H9 (cell line): Measurements from ENCODE around the gene COA7. TPM values are rescaled to one million over a fixed set of nuclear protein-coding genes. Genes with fewer than 3 reads are reported as not detected.
"Not testable (repeated sequence)": the region's sequence is repeated elsewhere in the genome, so short reads cannot be mapped to it uniquely, and the experiment has no call there.

Source experiments
- DNase-seq: peaks from one replicate; pipeline ENCODE4 v3.0.0-alpha.2; 2017
- H2AFZ ChIP-seq: one replicate; pipeline ENCODE4 v1.6.1; 2013; ENCODE audit warnings: mild to moderate bottlenecking, low read length, control low read depth, moderate library complexity
- H2AK5ac ChIP-seq: 2 replicates; pipeline ENCODE4 v1.6.1; 2013; ENCODE audit warnings: low read length, control low read depth, mixed read lengths; ENCODE audit not compliant: insufficient read length
- H2BK120ac ChIP-seq: one replicate; pipeline ENCODE4 v1.6.1; 2013; ENCODE audit warnings: low read depth, mild to moderate bottlenecking, low read length, control low read depth, inconsistent platforms; ENCODE audit not compliant: poor library complexity, severe bottlenecking
- H2BK12ac ChIP-seq: 2 replicates; pipeline ENCODE4 v1.6.1; 2013; ENCODE audit warnings: low read length, control low read depth, mixed read lengths, low read depth; ENCODE audit not compliant: insufficient read length
- H2BK15ac ChIP-seq: 2 replicates; pipeline ENCODE4 v1.6.1; 2013; ENCODE audit warnings: low read depth, low read length, control low read depth
- H2BK20ac ChIP-seq: one replicate; pipeline ENCODE4 v1.6.1; 2013; ENCODE audit warnings: low read depth, mild to moderate bottlenecking, low read length, control low read depth, inconsistent platforms; ENCODE audit not compliant: poor library complexity, severe bottlenecking
- H2BK5ac ChIP-seq: 2 replicates; pipeline ENCODE4 v1.6.1; 2013; ENCODE audit warnings: low read length, control low read depth, mixed read lengths; ENCODE audit not compliant: insufficient read length
- H3K14ac ChIP-seq: 2 replicates; pipeline ENCODE4 v1.6.1; 2013; ENCODE audit warnings: low read length, control low read depth; ENCODE audit not compliant: insufficient read depth
- H3K18ac ChIP-seq: 2 replicates; pipeline ENCODE4 v1.6.1; 2013; ENCODE audit warnings: low read depth, mild to moderate bottlenecking, mixed read lengths, low read length, control low read depth; ENCODE audit not compliant: insufficient read length
- H3K23ac ChIP-seq: 2 replicates; pipeline ENCODE4 v1.6.1; 2013; ENCODE audit warnings: low read length, control low read depth, mixed read lengths, low read depth; ENCODE audit not compliant: insufficient read length
- H3K23me2 ChIP-seq: 2 replicates; pipeline ENCODE4 v1.6.1; 2013; ENCODE audit warnings: low read depth, mild to moderate bottlenecking, mixed read lengths, low read length, control low read depth; ENCODE audit not compliant: insufficient read length, poor library complexity, severe bottlenecking
- H3K27ac ChIP-seq: 2 replicates; pipeline ENCODE4 v1.5.1; 2013; ENCODE audit warnings: low read length, control low read depth, mixed read lengths, low read depth; ENCODE audit not compliant: insufficient read length
- H3K27me3 ChIP-seq: 2 replicates; pipeline ENCODE4 v1.6.1; 2013; ENCODE audit warnings: low read length, control low read depth, inconsistent platforms; ENCODE audit not compliant: insufficient read depth
- H3K4ac ChIP-seq: 2 replicates; pipeline ENCODE4 v1.6.1; 2013; ENCODE audit warnings: low read depth, mild to moderate bottlenecking, control low read depth, inconsistent platforms, low read length, moderate library complexity
- H3K4me1 ChIP-seq: 2 replicates; pipeline ENCODE4 v1.6.1; 2013; ENCODE audit warnings: low read length, control low read depth, inconsistent platforms; ENCODE audit not compliant: insufficient read depth
- H3K4me2 ChIP-seq: 2 replicates; pipeline ENCODE4 v1.6.1; 2013; ENCODE audit warnings: low read length, control low read depth, mixed read lengths; ENCODE audit not compliant: insufficient read length, insufficient read depth
- H3K56ac ChIP-seq: 2 replicates; pipeline ENCODE4 v1.6.1; 2013; ENCODE audit warnings: low read depth, mild to moderate bottlenecking, mixed read lengths, low read length, control low read depth; ENCODE audit not compliant: insufficient read length
- H3K79me1 ChIP-seq: 2 replicates; pipeline ENCODE4 v1.6.1; 2013; ENCODE audit warnings: low read depth, mild to moderate bottlenecking, moderate library complexity, low read length, control low read depth, inconsistent platforms; ENCODE audit not compliant: insufficient read depth, poor library complexity, severe bottlenecking
- H3K79me2 ChIP-seq: 2 replicates; pipeline ENCODE4 v1.6.1; 2013; ENCODE audit warnings: low read length, control low read depth, inconsistent platforms; ENCODE audit not compliant: insufficient read depth
- H3K9ac ChIP-seq: 2 replicates; pipeline ENCODE4 v1.6.1; 2013; ENCODE audit warnings: low read length, control low read depth, mixed read lengths; ENCODE audit not compliant: insufficient read length; ENCODE audit errors: extremely low read depth
- H3K9me3 ChIP-seq: one replicate; pipeline ENCODE4 v1.6.1; 2013; ENCODE audit warnings: low read depth, low read length, inconsistent platforms; ENCODE audit not compliant: control insufficient read depth
- H3T11ph ChIP-seq: one replicate; pipeline ENCODE4 v1.6.1; 2013; ENCODE audit warnings: mild to moderate bottlenecking, low read length, control low read depth, inconsistent platforms
- H4K20me1 ChIP-seq: one replicate; pipeline ENCODE4 v1.6.1; 2013; ENCODE audit not compliant: control insufficient read depth, insufficient read length, insufficient read depth
- H4K5ac ChIP-seq: 2 replicates; pipeline ENCODE4 v1.6.1; 2013; ENCODE audit warnings: low read depth, mild to moderate bottlenecking, mixed read lengths, low read length, control low read depth; ENCODE audit not compliant: insufficient read length
- H4K8ac ChIP-seq: replicated peaks from 2 replicates; pipeline ENCODE4 v1.6.1; 2013; ENCODE audit warnings: low read length, control low read depth, mixed read lengths, low read depth; ENCODE audit not compliant: insufficient read length
- H4K91ac ChIP-seq: 2 replicates; pipeline ENCODE4 v1.6.1; 2013; ENCODE audit warnings: low read depth, mild to moderate bottlenecking, moderate library complexity, mixed read lengths, low read length, control low read depth; ENCODE audit not compliant: insufficient read length
- H3K27ac Mint-ChIP-seq, 3 experiments: 2 replicates in 2 of 3; 3 replicates in 1 of 3; pipeline ENCODE4 v1.8.0; 2020 to 2021; ENCODE audit warnings: mixed read lengths in 3 of 3, mild to moderate bottlenecking in 1 of 3, moderate library complexity in 1 of 3
- H3K27me3 Mint-ChIP-seq: 2 replicates; pipeline ENCODE4 v1.8.0; 2021; ENCODE audit warnings: low read depth, mild to moderate bottlenecking, moderate library complexity, mixed read lengths
- H3K36me3 Mint-ChIP-seq, 3 experiments: 2 replicates in 2 of 3; 3 replicates in 1 of 3; pipeline ENCODE4 v1.8.0; 2020 to 2021; ENCODE audit warnings: low read depth in 3 of 3, mixed read lengths in 3 of 3; ENCODE audit not compliant: insufficient read depth in 1 of 3
- H3K4me1 Mint-ChIP-seq, 2 experiments: 2 replicates each; pipeline ENCODE4 v1.8.0; 2020; ENCODE audit warnings: mixed read lengths in 2 of 2
- H3K4me3 Mint-ChIP-seq, 2 experiments: 2 replicates in 1 of 2; 3 replicates in 1 of 2; pipeline ENCODE4 v1.8.0; 2020 to 2021; ENCODE audit warnings: mild to moderate bottlenecking in 2 of 2, mixed read lengths in 2 of 2, moderate library complexity in 1 of 2
- H3K9me3 Mint-ChIP-seq, 2 experiments: 2 replicates in 1 of 2; 3 replicates in 1 of 2; pipeline ENCODE4 v1.8.0; 2020; ENCODE audit warnings: mild to moderate bottlenecking in 2 of 2, mixed read lengths in 2 of 2, moderate library complexity in 1 of 2
- WGBS: extraction: QIAGEN DNeasy Blood & Tissue Kit; methylation state at CpG from one replicate; pipeline ENCODE4 v1.1.7; 2013; ENCODE audit warnings: missing lambda C conversion rate, low lambda C conversion rate, mixed read lengths; ENCODE audit not compliant: insufficient read length; ENCODE audit errors: extremely low coverage; 5-methylcytosine and 5-hydroxymethylcytosine counted together
- total RNA-seq: library from RNA; stranded (reverse); gene quantifications from 2 replicates; pipeline ENCODE4 v1.2.1, GENCODE V29; 2021
- TF ChIP-seq, protein P1 (sequence below): fragments of 200-600 bp; sonication (generic); conservative IDR thresholded peaks from 3 replicates; pipeline ENCODE4 v1.8.0; 2021; ENCODE audit warnings: antibody characterized with exemption, mild to moderate bottlenecking

COA7 gene
- total RNA-seq, 1 experiment from 2014 or later: 69.1 TPM

DNA sequence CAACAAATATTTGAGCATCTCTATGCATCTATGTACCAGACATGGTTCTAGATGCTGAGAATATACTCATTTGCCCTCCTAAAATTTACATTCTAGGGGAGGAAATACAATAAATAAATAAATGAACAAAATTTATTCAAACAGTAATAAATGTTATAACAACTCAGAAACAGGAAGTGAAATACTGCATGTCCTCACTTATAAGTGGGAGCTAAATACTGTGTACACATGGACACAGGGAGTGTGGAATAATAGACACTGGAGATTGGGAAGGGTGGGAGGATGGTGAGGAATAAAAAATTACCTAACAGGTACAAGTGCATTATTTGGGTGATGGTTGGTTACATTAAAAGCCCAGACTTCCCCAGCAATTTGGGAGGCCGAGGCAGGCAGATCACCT, 4.3 kb downstream of the COA7 start:
- Histone ChIP-seq H2BK20ac (no peak overlapping the region), H3T11ph (no peak overlapping the region), H3K27ac (no peak overlapping the region), H3K79me2 (peaks cover 15% of the 10 kb centered on the region; the same call in 1 of the 2 replicates), H2BK12ac (no peak overlapping the region), H3K18ac (no peak overlapping the region), H3K23me2 (peaks cover 9% of the 10 kb centered on the region), H3K56ac (no peak overlapping the region), H2BK5ac (no peak overlapping the region), H2BK120ac (no peak overlapping the region), H2AFZ (no peak overlapping the region), H2BK15ac (no peak overlapping the region), H4K91ac (no peak overlapping the region), H3K4me1 (no peaks in the 10 kb centered on the region), H3K27me3 (no peaks in the 10 kb centered on the region), H3K79me1 (peaks cover 5% of the 10 kb centered on the region), H4K20me1 (no peaks in the 10 kb centered on the region), H3K9me3 (no peaks in the 10 kb centered on the region), H3K23ac (no peak overlapping the region), H3K14ac (no peak overlapping the region), H2AK5ac (no peak overlapping the region), H4K5ac (no peak overlapping the region), H3K4me2 (no peak overlapping the region), H3K4ac (no peak overlapping the region), H4K8ac (no peak overlapping the region), H3K9ac (no peak overlapping the region)
- Mint-ChIP-seq H3K36me3 (peaks cover 22 to 64% (median 60%) of the 10 kb centered on the region in 3 experiments), H3K9me3 (no peaks in the 10 kb centered on the region), H3K27ac (no peak overlapping the region), H3K4me1 (peaks cover 12 to 14% of the 10 kb centered on the region in 2 experiments), H3K4me3 (no peak overlapping the region; a peak in 1 of 5 replicates), H3K27me3 (peaks cover 3% of the 10 kb centered on the region; the same call in 1 of the 2 replicates)
- TF ChIP-seq, protein P1, sequence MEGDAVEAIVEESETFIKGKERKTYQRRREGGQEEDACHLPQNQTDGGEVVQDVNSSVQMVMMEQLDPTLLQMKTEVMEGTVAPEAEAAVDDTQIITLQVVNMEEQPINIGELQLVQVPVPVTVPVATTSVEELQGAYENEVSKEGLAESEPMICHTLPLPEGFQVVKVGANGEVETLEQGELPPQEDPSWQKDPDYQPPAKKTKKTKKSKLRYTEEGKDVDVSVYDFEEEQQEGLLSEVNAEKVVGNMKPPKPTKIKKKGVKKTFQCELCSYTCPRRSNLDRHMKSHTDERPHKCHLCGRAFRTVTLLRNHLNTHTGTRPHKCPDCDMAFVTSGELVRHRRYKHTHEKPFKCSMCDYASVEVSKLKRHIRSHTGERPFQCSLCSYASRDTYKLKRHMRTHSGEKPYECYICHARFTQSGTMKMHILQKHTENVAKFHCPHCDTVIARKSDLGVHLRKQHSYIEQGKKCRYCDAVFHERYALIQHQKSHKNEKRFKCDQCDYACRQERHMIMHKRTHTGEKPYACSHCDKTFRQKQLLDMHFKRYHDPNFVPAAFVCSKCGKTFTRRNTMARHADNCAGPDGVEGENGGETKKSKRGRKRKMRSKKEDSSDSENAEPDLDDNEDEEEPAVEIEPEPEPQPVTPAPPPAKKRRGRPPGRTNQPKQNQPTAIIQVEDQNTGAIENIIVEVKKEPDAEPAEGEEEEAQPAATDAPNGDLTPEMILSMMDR: no peak
- no peak for DNase-seq
- no CpG with 5 or more reads among the region's 1 CpG for WGBS

DNA sequence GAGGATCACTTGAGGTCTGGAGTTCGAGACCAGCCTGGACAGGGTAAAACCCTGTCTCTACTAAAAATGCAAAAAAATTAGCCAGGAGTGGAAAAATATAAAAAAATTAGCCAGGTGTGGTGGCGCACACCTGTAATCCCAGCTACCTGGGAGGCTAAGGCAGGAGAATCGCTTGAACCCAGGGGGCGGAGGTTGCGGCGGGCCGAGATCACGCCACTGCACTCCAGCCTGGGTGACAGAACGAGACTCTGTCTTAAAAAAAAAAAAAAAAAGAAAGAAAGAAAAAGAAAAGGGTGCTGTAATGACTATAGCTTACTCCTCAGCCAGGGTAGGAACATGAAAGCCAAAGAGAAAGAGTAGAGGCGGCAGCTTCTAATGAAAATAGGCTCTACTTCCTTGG, 4.8 kb downstream of the COA7 start:
- H2AFZ ChIP-seq, H3K4me1 ChIP-seq, H4K91ac ChIP-seq, H3T11ph ChIP-seq, H3K79me1 ChIP-seq, H3K4me3 Mint-ChIP-seq, H3K9ac ChIP-seq, H2BK5ac ChIP-seq, H4K5ac ChIP-seq, H3K27ac ChIP-seq, DNase-seq, H3K9me3 Mint-ChIP-seq, H4K8ac ChIP-seq, H3K23ac ChIP-seq, H3K27me3 Mint-ChIP-seq, H4K20me1 ChIP-seq, H3K9me3 ChIP-seq, H3K4ac ChIP-seq, H3K18ac ChIP-seq, H2AK5ac ChIP-seq, H2BK120ac ChIP-seq, H3K56ac ChIP-seq, H2BK15ac ChIP-seq, H3K27ac Mint-ChIP-seq, H3K14ac ChIP-seq, H2BK12ac ChIP-seq, H3K27me3 ChIP-seq, H3K4me2 ChIP-seq, H2BK20ac ChIP-seq, H3K23me2 ChIP-seq: not testable (repeated sequence)
- peaks cover 8 to 11% of the 10 kb centered on the region in 2 experiments for H3K4me1 Mint-ChIP-seq
- H3K36me3 Mint-ChIP-seq: peaks cover 24 to 68% (median 63%) of the 10 kb centered on the region in 3 experiments
- no CpG with 5 or more reads among the region's 10 CpGs for WGBS
- peaks cover 15% of the 10 kb centered on the region; the same call in 1 of the 2 replicates for H3K79me2 ChIP-seq
